GM19240 (cell line): ENCODE data around the gene C9orf72.
A peak's percentile ranks its signal among the peaks of the same experiment; 100 is the strongest.
"Not testable (repeated sequence)": the region's sequence is repeated elsewhere in the genome, so short reads cannot be mapped to it uniquely, and the experiment has no call there.

Experiments
- DNase-seq: peaks from one replicate; pipeline ENCODE4 v3.0.0; 2011; ENCODE audit warnings: low spot score; ENCODE audit not compliant: insufficient read length

Gene C9orf72

GRCh38 chr9:27572918-27573633 is at the start of gene C9orf72:
Gene C9orf72 (minus strand): TSS chr9:27573481. CDS start chr9:27567120, 6,361 bp downstream.
- peak; percentile 32 for DNase-seq

GRCh38 chr9:27622693-27623340 is 49.5 kb upstream of the C9orf72 start:
- DNase-seq, result no peak

- DNase-seq, result no peak
Observed at GRCh38 chr9:27619743-27620142, 46.5 kb upstream of the C9orf72 start.

GRCh38 chr9:27618066-27618465 is 44.8 kb upstream of the C9orf72 start:
- DNase-seq, result no peak

GRCh38 chr9:27614551-27614950 is 41.3 kb upstream of the C9orf72 start:
- no peak for DNase-seq

- DNase-seq, result not testable (repeated sequence)
Observed at GRCh38 chr9:27612036-27612435, 38.8 kb upstream of the C9orf72 start.

GRCh38 chr9:27610622-27611021 is 37.3 kb upstream of the C9orf72 start:
- no peak for DNase-seq

- no peak for DNase-seq
Observed at GRCh38 chr9:27602954-27603353, 29.7 kb upstream of the C9orf72 start.

GRCh38 chr9:27602142-27602861 is 29.0 kb upstream of the C9orf72 start:
- no peak for DNase-seq

- no peak for DNase-seq
Observed at GRCh38 chr9:27601396-27601795, 28.1 kb upstream of the C9orf72 start.

- DNase-seq, result no peak
Observed at GRCh38 chr9:27600256-27600655, 27.0 kb upstream of the C9orf72 start.

- DNase-seq, result no peak
Observed at GRCh38 chr9:27599870-27600238, 26.6 kb upstream of the C9orf72 start.

- no peak for DNase-seq
Observed at GRCh38 chr9:27599102-27599869, 26.0 kb upstream of the C9orf72 start.

- DNase-seq, result no peak
Observed at GRCh38 chr9:27595733-27596132, 22.5 kb upstream of the C9orf72 start.

GRCh38 chr9:27591672-27592071 is 18.4 kb upstream of the C9orf72 start:
- DNase-seq, result no peak

- no peak for DNase-seq
Observed at GRCh38 chr9:27591093-27591492, 17.8 kb upstream of the C9orf72 start.

GRCh38 chr9:27590651-27591050 is 17.4 kb upstream of the C9orf72 start:
- no peak for DNase-seq

- no peak for DNase-seq
Observed at GRCh38 chr9:27589462-27589861, 16.2 kb upstream of the C9orf72 start.

GRCh38 chr9:27586304-27586703 is 13.0 kb upstream of the C9orf72 start:
- DNase-seq, result no peak

GRCh38 chr9:27584931-27585330 is 11.7 kb upstream of the C9orf72 start:
- DNase-seq, result no peak

- DNase-seq, result no peak
Observed at GRCh38 chr9:27582794-27583193, 9.5 kb upstream of the C9orf72 start.

GRCh38 chr9:27581826-27582225 is 8.5 kb upstream of the C9orf72 start:
- DNase-seq, result no peak
